Erythroblast (primary cell): ENCODE measurements around the gene KCTD2.

ENCODE experiments used
- GATA1 ChIP-seq: IDR thresholded peaks from 2 replicates; pipeline ENCODE4 v1.6.1; 2011; ENCODE audit warnings: low read depth, mild to moderate bottlenecking, control low read depth, low read length, moderate library complexity
- POLR2A ChIP-seq: IDR thresholded peaks from 2 replicates; pipeline ENCODE4 v1.6.1; 2011; ENCODE audit warnings: mild to moderate bottlenecking, low read length

DNA sequence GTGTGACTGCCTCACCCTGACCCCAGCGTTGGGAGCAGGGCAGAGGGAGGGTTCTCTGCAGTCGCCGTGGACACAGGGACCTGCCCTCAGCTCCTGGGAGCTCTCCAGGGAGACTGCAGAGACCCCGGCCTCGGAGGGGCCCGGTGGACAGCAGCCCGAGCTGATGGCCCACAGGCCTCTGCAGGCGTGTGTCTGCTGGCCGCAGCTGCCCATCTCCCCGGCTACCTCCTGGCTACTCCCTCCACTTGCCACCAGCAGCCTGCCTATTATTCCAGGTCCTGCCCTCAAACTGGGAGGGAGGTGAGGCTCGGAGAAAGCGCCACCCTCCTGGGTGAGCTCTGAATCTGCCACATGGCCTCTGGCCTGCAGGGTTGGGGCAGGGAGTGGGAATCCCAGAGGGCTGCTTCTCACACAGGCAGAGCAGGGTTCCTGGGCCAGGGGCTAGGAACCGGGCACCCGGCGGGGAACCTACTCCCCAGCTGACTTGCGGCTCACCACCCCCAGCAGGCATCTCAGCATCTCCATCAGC, 47.9 kb downstream of the KCTD2 start:
- TF ChIP-seq POLR2A (no peak), GATA1 (no peak)
